ENCODE measurements around the gene UGT1A9.
"Not testable (repeated sequence)": the region's sequence is repeated elsewhere in the genome, so short reads cannot be mapped to it uniquely, and the experiment has no call there.

The UGT1A9 gene

GRCh38 chr2:233651430-233651829 lies 20.3 kb upstream of the UGT1A9 start:
- TF ChIP-seq, protein P1, sequence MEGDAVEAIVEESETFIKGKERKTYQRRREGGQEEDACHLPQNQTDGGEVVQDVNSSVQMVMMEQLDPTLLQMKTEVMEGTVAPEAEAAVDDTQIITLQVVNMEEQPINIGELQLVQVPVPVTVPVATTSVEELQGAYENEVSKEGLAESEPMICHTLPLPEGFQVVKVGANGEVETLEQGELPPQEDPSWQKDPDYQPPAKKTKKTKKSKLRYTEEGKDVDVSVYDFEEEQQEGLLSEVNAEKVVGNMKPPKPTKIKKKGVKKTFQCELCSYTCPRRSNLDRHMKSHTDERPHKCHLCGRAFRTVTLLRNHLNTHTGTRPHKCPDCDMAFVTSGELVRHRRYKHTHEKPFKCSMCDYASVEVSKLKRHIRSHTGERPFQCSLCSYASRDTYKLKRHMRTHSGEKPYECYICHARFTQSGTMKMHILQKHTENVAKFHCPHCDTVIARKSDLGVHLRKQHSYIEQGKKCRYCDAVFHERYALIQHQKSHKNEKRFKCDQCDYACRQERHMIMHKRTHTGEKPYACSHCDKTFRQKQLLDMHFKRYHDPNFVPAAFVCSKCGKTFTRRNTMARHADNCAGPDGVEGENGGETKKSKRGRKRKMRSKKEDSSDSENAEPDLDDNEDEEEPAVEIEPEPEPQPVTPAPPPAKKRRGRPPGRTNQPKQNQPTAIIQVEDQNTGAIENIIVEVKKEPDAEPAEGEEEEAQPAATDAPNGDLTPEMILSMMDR (IDR thresholded peaks at IDR 0.05; ENCODE audit: low read depth, low read length), result no peak
- H3K4me3 ChIP-seq (ENCODE audit: low read depth, low read length), result no peak overlapping the region

- H3K4me3 ChIP-seq (ENCODE audit: low read depth, low read length), result no peak overlapping the region
- TF ChIP-seq, protein P1 (IDR thresholded peaks at IDR 0.05; ENCODE audit: low read depth, low read length), result no peak
Measured at GRCh38 chr2:233654501-233654900, 17.2 kb upstream of the UGT1A9 start.

GRCh38 chr2:233655043-233655442 lies 16.7 kb upstream of the UGT1A9 start:
- TF ChIP-seq, protein P1 (IDR thresholded peaks at IDR 0.05; ENCODE audit: low read depth, low read length), result no peak
- no peak overlapping the region for H3K4me3 ChIP-seq (ENCODE audit: low read depth, low read length)

GRCh38 chr2:233655943-233656342 lies 15.8 kb upstream of the UGT1A9 start:
- H3K4me3 ChIP-seq (ENCODE audit: low read depth, low read length), result not testable (repeated sequence)

DNA sequence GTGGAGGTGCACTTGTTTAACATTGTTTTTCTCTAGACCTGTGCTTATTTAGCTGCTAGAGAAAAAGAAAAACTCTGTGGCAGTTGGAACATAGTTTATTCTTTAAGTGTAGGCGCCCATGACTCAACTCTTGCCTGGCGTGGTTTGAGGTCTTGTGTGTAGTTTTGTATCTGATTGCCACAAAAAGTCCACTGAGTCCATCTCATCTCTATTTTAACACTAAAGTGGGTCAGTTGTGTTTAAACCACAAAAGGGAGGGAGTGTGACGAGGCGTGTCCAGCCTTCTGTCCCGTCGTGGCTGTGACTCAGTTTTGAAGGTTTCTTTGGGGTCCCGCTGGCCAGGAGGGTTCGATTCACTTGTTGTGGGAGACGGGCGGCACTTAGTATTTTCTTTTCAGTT lies 15.3 kb upstream of the UGT1A9 start:
- TF ChIP-seq, protein P1 (IDR thresholded peaks at IDR 0.05; ENCODE audit: low read depth, low read length), result no peak
- no peak overlapping the region for H3K4me3 ChIP-seq (ENCODE audit: low read depth, low read length)

DNA sequence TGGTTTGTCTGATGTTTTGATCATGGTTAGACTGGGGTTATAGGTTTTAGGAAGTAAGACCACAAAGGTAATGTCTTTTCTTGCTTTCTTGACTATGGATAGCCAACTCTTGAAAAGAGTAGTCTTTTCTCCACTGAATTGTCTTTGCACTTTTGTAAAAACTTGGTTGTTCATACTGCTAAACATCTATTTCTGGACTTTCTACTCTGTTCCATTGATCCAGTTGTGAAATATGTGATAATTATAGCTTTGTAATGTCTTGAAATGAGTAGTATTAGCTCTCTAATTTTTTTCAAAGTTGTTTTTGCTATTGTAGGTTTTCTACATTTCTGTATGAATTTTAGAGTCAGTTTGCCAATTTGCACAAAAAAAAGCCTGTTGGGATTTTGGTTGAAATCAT lies 13.1 kb upstream of the UGT1A9 start:
- TF ChIP-seq, protein P1 (IDR thresholded peaks at IDR 0.05; ENCODE audit: low read depth, low read length), result no peak
- no peak overlapping the region for H3K4me3 ChIP-seq (ENCODE audit: low read depth, low read length)

DNA sequence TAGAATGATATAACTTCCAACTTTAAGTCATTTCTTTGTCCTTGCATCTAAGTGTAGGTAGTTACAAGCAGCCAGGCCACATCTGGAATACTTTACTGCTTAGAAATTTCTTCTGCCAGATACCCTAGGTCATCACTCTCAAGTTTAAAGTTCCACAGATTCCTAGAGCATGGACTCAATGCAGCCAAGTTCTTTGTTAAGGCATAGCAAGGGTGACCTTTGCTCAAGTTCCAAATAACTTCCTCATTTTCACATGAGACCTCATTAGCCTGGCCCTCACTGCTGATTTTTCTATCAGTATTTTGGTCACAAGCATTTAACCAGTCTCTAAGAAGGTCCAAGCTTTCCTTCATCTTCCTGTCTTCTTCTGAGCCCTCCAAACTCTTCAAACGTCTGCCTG lies 7.8 kb upstream of the UGT1A9 start:
- TF ChIP-seq, protein P1 (IDR thresholded peaks at IDR 0.05; ENCODE audit: low read depth, low read length), result no peak

GRCh38 chr2:233668605-233669260 lies 3.0 kb upstream of the UGT1A9 start:
- no peak overlapping the region for H3K4me3 ChIP-seq (ENCODE audit: low read depth, low read length)
- TF ChIP-seq, protein P1 (IDR thresholded peaks at IDR 0.05; ENCODE audit: low read depth, low read length), result no peak

More for the DNA sequence above, 7.8 kb upstream of the UGT1A9 start:
- no peak overlapping the region for H3K4me3 ChIP-seq (ENCODE audit: low read depth, low read length)

Data from WI38 (cell line).